B cell (primary cell): ENCODE data around the gene MST1. TPM values are rescaled to one million over a fixed set of nuclear protein-coding genes. Genes with fewer than 3 reads are reported as not detected.

Experiments used
- ATAC-seq: fragments of 200-7000 bp; cut with Tn5 transposase; one replicate; pipeline ENCODE4 v1.10.0; 2021; ENCODE audit warnings: low read depth, mild to moderate bottlenecking, moderate number of reproducible peaks, moderate library complexity
- CTCF ChIA-PET: fragments of 350-600 bp; sonication (Branson Sonifier 250); formaldehyde crosslinking; loops from one replicate; lab custom pipeline; 2021; ENCODE audit warnings: antibody characterized with exemption, inconsistent platforms; lab: Charles Lee
- POLR2A ChIA-PET: fragments of 350-600 bp; sonication (Branson Sonifier 250); formaldehyde crosslinking; loops from one replicate; lab custom pipeline; 2021; ENCODE audit warnings: antibody characterized with exemption; lab: Charles Lee
- DNase-seq: peaks from one replicate; pipeline ENCODE4 v3.0.0; 2013
- H2AFZ ChIP-seq: 2 replicates; pipeline ENCODE4 v1.6.1; 2012; ENCODE audit warnings: mild to moderate bottlenecking, low read depth, low read length; ENCODE audit not compliant: insufficient read depth, poor library complexity, severe bottlenecking
- H3K27ac ChIP-seq, 2 donors: 1 replicate in 1 of 2; 2 replicates in 1 of 2; pipeline ENCODE4 v1.5.1; 2012 to 2013; ENCODE audit warnings: low read length in 2 of 2, mild to moderate bottlenecking in 2 of 2, moderate library complexity in 1 of 2
- H3K27me3 ChIP-seq, 4 experiments: fragments of 200-600 bp in 1 of 4; sonication (generic) in 1 of 4; replicated peaks in 1 of 4; 1 replicate in 2 of 4; 2 replicates in 2 of 4; pipeline versions ENCODE4 v1.6.1 to v1.7.0; 2013 to 2016; ENCODE audit warnings: low read length in 3 of 4, mild to moderate bottlenecking in 2 of 4, mixed read lengths in 1 of 4, moderate library complexity in 1 of 4; ENCODE audit not compliant: insufficient read depth in 4 of 4, control insufficient read depth in 3 of 4; ENCODE audit errors: control extremely low read depth in 1 of 4
- H3K36me3 ChIP-seq, 2 experiments: replicated peaks in 1 of 2; 1 replicate in 1 of 2; 2 replicates in 1 of 2; pipeline versions ENCODE4 v1.6.1 to v1.7.1; 2013; ENCODE audit warnings: low read length in 1 of 2; ENCODE audit not compliant: insufficient read depth in 2 of 2, control insufficient read depth in 1 of 2; ENCODE audit errors: control extremely low read depth in 1 of 2, extremely low read depth in 1 of 2
- H3K4me1 ChIP-seq, 2 donors: fragments of 200-600 bp in 1 of 2; sonication (generic) in 1 of 2; 1 replicate in 1 of 2; 2 replicates in 1 of 2; pipeline versions ENCODE4 v1.5.1 to v1.6.1; 2013 to 2017; ENCODE audit warnings: low read length in 2 of 2; ENCODE audit not compliant: control insufficient read depth in 2 of 2, insufficient read depth in 2 of 2
- H3K4me2 ChIP-seq: replicated peaks from 2 replicates; pipeline ENCODE3; 2012; ENCODE audit warnings: mild to moderate bottlenecking, low read depth, low read length; ENCODE audit not compliant: poor library complexity, severe bottlenecking
- H3K4me3 ChIP-seq, 5 experiments: fragments of 200-600 bp in 1 of 5; sonication (generic) in 1 of 5; 1 replicate in 3 of 5; 2 replicates in 2 of 5; pipeline versions ENCODE4 v1.5.1 to v1.7.0; 2011 to 2016; ENCODE audit warnings: low read length in 4 of 5, mild to moderate bottlenecking in 4 of 5, low read depth in 2 of 5, control low read depth in 1 of 5, moderate library complexity in 1 of 5; ENCODE audit not compliant: insufficient read depth in 1 of 5; ENCODE audit errors: control extremely low read depth in 1 of 5, extremely low read depth in 1 of 5
- H3K79me2 ChIP-seq: fragments of 200-600 bp; sonication (generic); one replicate; pipeline ENCODE4 v1.6.0; 2016; ENCODE audit warnings: low read length; ENCODE audit not compliant: control insufficient read depth, insufficient read depth
- H3K9ac ChIP-seq: fragments of 200-600 bp; sonication (generic); 2 replicates; pipeline ENCODE4 v1.6.1; 2017; ENCODE audit warnings: mild to moderate bottlenecking, low read length, moderate library complexity
- H3K9me3 ChIP-seq, 3 donors: one replicate each; pipeline versions ENCODE4 v1.6.1 to v1.7.1; 2013; ENCODE audit warnings: low read length in 2 of 3; ENCODE audit not compliant: control insufficient read depth in 2 of 3, insufficient read depth in 1 of 3; ENCODE audit errors: control extremely low read depth in 1 of 3
- H4K20me1 ChIP-seq: 2 replicates; pipeline ENCODE4 v1.6.0; 2012; ENCODE audit warnings: mild to moderate bottlenecking, low read length; ENCODE audit not compliant: insufficient read depth, control insufficient read depth, poor library complexity, severe bottlenecking
- H3K27ac Mint-ChIP-seq: one replicate; pipeline ENCODE4 v1.8.0; 2021; ENCODE audit warnings: mixed read lengths
- H3K27me3 Mint-ChIP-seq: one replicate; pipeline ENCODE4 v1.8.0; 2021; ENCODE audit warnings: mixed read lengths
- H3K4me1 Mint-ChIP-seq: one replicate; pipeline ENCODE4 v1.8.0; 2021; ENCODE audit warnings: mixed read lengths
- H3K4me3 Mint-ChIP-seq: one replicate; pipeline ENCODE4 v1.8.0; 2021; ENCODE audit warnings: mixed read lengths
- H3K9me3 Mint-ChIP-seq: one replicate; pipeline ENCODE4 v1.8.0; 2022; ENCODE audit warnings: mixed read lengths; ENCODE audit not compliant: insufficient read depth
- CTCF ChIP-seq: fragments of 200-600 bp; IDR thresholded peaks from one replicate; pipeline ENCODE4 v1.8.0; 2022; ENCODE audit warnings: antibody characterized with exemption, mild to moderate bottlenecking
- EZH2 ChIP-seq: IDR thresholded peaks from 2 replicates; pipeline ENCODE4 v1.6.1; 2012; ENCODE audit warnings: borderline replicate concordance, low read depth, mild to moderate bottlenecking, moderate library complexity, low read length; ENCODE audit not compliant: insufficient read depth, poor library complexity, severe bottlenecking
- WGBS: methylation state at CpG from one replicate; pipeline ENCODE4 v1.1.5; 2013; ENCODE audit warnings: missing lambda C conversion rate; ENCODE audit not compliant: insufficient coverage; 5-methylcytosine and 5-hydroxymethylcytosine counted together
- intact Hi-C: fragments of 100-400 bp; cut with micrococcal nuclease; formaldehyde crosslinking; loops from one replicate; pipeline ENCODE4 v1.10.0; 2022
- polyA plus RNA-seq: library from polyadenylated mRNA; depleted of rRNA; stranded (reverse); fragments of >200 nt; gene quantifications from 2 replicates; pipeline ENCODE4 v1.2.3, GENCODE V29; 2012
- total RNA-seq, 2 donors: library from RNA; stranded (reverse); fragments of 120-200 nt in 1 of 2; gene quantifications; 1 replicate in 1 of 2; 2 replicates in 1 of 2; pipeline versions ENCODE4 v1.2.3 to v1.2.4, GENCODE V29; 2013 to 2022

The MST1 gene
- total and polyA plus RNA-seq, 2 donors (not counting 1 experiment from before 2014, with no cell fraction given), result 14.5 to 26.4 TPM

DNA sequence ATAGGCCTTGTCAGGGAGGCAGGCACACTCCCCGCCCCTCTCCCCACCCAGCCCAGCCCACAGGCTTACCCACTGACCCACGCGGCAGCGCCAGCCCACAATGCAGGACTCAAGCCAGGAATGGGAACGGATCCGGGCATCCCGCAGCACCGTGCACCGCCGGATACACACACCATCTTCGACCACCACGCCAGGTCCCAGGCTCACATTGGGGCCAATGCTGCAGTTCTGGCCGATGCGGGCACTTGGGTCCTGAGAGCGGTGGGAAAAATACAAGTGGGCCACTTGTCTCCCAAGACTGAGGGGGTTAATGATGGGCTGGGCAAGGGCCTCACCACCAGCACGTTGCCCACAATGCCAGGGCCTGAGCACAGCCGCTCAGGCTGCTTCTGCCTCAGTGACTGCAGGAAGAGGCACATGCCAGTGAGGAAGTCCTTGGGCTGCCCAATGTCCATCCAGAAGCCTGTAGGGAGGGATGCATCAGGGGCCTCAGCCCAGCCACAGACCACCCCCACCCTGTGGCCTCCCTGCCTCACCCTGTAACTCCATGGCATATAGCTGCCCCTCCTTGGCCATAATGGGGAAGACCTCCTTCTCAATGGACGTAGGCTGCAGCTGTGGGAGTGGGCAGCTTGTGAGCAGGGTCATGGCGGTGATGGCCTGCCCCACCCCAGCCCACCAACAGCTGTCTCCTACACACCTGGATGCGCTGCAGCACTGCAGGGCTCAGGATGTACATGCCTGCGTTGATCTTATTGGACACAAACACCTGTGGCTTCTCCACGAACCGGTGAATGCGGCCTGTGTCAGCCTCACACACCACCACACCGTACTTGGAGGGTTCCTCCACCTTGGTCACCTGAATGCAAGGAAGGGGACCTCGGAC is 32.9 kb upstream of the MST1 start:
- Histone ChIP-seq H3K27ac (peak overlapping the region; percentile 94 to 100), H3K4me3 (no peak overlapping the region), H3K79me2 (peaks cover 4% of the 10 kb centered on the region), H2AFZ (no peak overlapping the region), H3K9me3 (no peaks in the 10 kb centered on the region), H4K20me1 (no peaks in the 10 kb centered on the region), H3K9ac (peak overlapping the region; percentile 98), H3K4me2 (peak overlapping the region; percentile 97), H3K36me3 (peaks cover 0 to 35% of the 10 kb centered on the region in 2 experiments), H3K27me3 (no peaks in the 10 kb centered on the region), H3K4me1 (peaks cover 32 to 59% of the 10 kb centered on the region in 2 donors)
- Mint-ChIP-seq H3K4me3 (peak overlapping the region; percentile 96), H3K9me3 (no peaks in the 10 kb centered on the region), H3K4me1 (peaks cover 61% of the 10 kb centered on the region), H3K27ac (peak overlapping the region; percentile 79), H3K27me3 (no peaks in the 10 kb centered on the region)
- intact Hi-C loops, result no loop called here
- ATAC-seq, result no peak
- ChIA-PET CTCF (interaction anchor here (1.1 to 3.2 kb wide), 2 partner anchors 21 to 117 kb away, joined by 3 to 22 read pairs; no protein-coding TSS in a partner anchor), POLR2A (no interaction called here)
- DNase-seq, result peak; percentile 30
- TF ChIP-seq EZH2 (no peak), CTCF (no peak)
- WGBS, result 96% methylated on average over 23 of the region's 26 CpGs

DNA sequence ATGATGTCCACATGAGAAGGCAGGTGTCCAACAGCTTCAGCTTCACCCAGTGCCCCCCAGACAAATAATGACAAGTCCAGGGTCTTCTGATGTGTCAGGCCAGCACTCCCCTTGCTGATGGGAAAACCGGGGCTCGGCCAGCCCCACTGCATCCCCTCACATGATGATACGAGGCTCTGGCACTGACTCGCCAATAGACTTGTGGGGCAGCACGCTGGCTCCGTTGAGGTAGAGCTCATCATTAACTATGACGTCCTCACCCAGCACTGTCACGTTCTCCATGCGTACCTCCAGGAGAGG is 32.3 kb upstream of the MST1 start:
- Mint-ChIP-seq H3K4me1 (peaks cover 55% of the 10 kb centered on the region), H3K27ac (peak overlapping the region; percentile 81), H3K4me3 (peak overlapping the region; percentile 96), H3K27me3 (no peaks in the 10 kb centered on the region), H3K9me3 (no peaks in the 10 kb centered on the region)
- ATAC-seq (no peak), DNase-seq (no peak)
- POLR2A ChIA-PET, result interaction anchor here (3.0 kb wide), 1 partner anchor 82 kb away, joined by 9 read pairs; the partner anchor contains the start of gene INKA1
- Histone ChIP-seq H3K4me2 (no peak overlapping the region), H3K9ac (no peak overlapping the region), H3K4me3 (no peak overlapping the region), H3K9me3 (no peaks in the 10 kb centered on the region), H2AFZ (no peak overlapping the region), H3K79me2 (peaks cover 4% of the 10 kb centered on the region), H4K20me1 (no peaks in the 10 kb centered on the region), H3K4me1 (peaks cover 27 to 54% of the 10 kb centered on the region in 2 donors), H3K27ac (no peak overlapping the region), H3K27me3 (no peaks in the 10 kb centered on the region), H3K36me3 (peaks cover 0 to 29% of the 10 kb centered on the region in 2 experiments)
- no peak for TF ChIP-seq EZH2
- no peak for TF ChIP-seq CTCF
- CTCF ChIA-PET, result interaction anchor here (1.1 to 3.2 kb wide), 2 partner anchors 20 to 117 kb away, joined by 3 to 22 read pairs; no protein-coding TSS in a partner anchor
- 93% methylated on average over 9 of the region's 9 CpGs for WGBS
- intact Hi-C loops, result no loop called here
